ENCODE results near the gene CDX1. TPM values are rescaled to one million over a fixed set of nuclear protein-coding genes. Genes with fewer than 3 reads are reported as not detected.

The CDX1 gene
- total and polyA plus RNA-seq, 2 of the 8 experiments (the other 6 are each of a cell fraction or from before 2014, with no cell fraction given): not detected

GRCh38 chr5:150206779-150207115 lies 40.2 kb downstream of the CDX1 start:
- CTCF ChIA-PET (ENCODE audit: partially characterized antibody): interaction anchor here (0.6 to 23.7 kb wide), 12 partner anchors 7 to 1323 kb away, joined by 3 to 406 read pairs (median 4); partner anchors contain the start of genes CDX1, PDGFRB and SLC6A7
- Histone ChIP-seq H3K4me3 (ENCODE audit: extremely low read depth in 1 of 4, insufficient read depth in 2 of 4, low read depth in 3 of 4, low read length in 4 of 4) (no peak overlapping the region), H2BK15ac (ENCODE audit: low read length) (no peak overlapping the region), H3K14ac (ENCODE audit: insufficient read length) (no peak overlapping the region), H3K56ac (replicated peaks; ENCODE audit: insufficient read length, low read depth, low read length) (no peak overlapping the region), H3K23ac (ENCODE audit: insufficient read length) (no peak overlapping the region), H3K27me3 (replicated peaks in 1 of 4; ENCODE audit: control insufficient read depth in 3 of 4, extremely low read depth in 1 of 4, insufficient read depth in 3 of 4, low read length in 3 of 4) (peaks cover 0 to 3% (median 0%) of the 10 kb centered on the region in 4 experiments; a peak in 2 of 7 replicates), H2AFZ (ENCODE audit: low read length) (no peak overlapping the region), H3K79me1 (ENCODE audit: low read depth, low read length) (no peaks in the 10 kb centered on the region), H2AK5ac (ENCODE audit: low read depth, low read length) (no peak overlapping the region), H3K4ac (replicated peaks; ENCODE audit: insufficient read length, low read depth, low read length) (no peak overlapping the region), H4K8ac (ENCODE audit: extremely low read depth, insufficient read depth, low read length) (no peak overlapping the region; the same call in 1 of the 2 replicates), H2BK5ac (ENCODE audit: low read depth, low read length) (no peak overlapping the region; the same call in 1 of the 2 replicates), H3K27ac (ENCODE audit: low read depth, low read length) (no peak overlapping the region), H3K9ac (replicated peaks in 1 of 4; ENCODE audit: extremely low read depth in 1 of 4, low read depth in 3 of 4, low read length in 3 of 4) (no peak overlapping the region; a peak in 1 of 7 replicates), H3K79me2 (ENCODE audit: control insufficient read depth in 1 of 2, insufficient read depth in 2 of 2, low read length in 2 of 2) (no peaks in the 10 kb centered on the region), H3K18ac (ENCODE audit: extremely low read depth, low read length) (peak overlapping the region; percentile 4; the same call in 1 of the 2 replicates), H3K4me2 (ENCODE audit: insufficient read depth in 1 of 2, low read depth in 2 of 2, low read length in 2 of 2) (no peak overlapping the region), H3K4me1 (replicated peaks in 1 of 4; ENCODE audit: control insufficient read depth in 3 of 4, insufficient read depth in 4 of 4, low read length in 3 of 4) (peaks cover 6 to 38% (median 24%) of the 10 kb centered on the region in 4 experiments), H3K36me3 (ENCODE audit: control insufficient read depth in 2 of 4, insufficient read depth in 4 of 4, low read length in 3 of 4) (no peaks in the 10 kb centered on the region), H4K20me1 (replicated peaks in 1 of 2; ENCODE audit: control insufficient read depth in 1 of 2, insufficient read depth in 2 of 2, low read length in 2 of 2) (no peaks in the 10 kb centered on the region), H2BK12ac (ENCODE audit: low read depth, low read length) (no peak overlapping the region), H2BK20ac (ENCODE audit: low read length) (no peak overlapping the region), H2BK120ac (replicated peaks; ENCODE audit: low read depth, low read length) (no peak overlapping the region), H4K91ac (replicated peaks; ENCODE audit: insufficient read length, low read length) (no peak overlapping the region), H3K23me2 (ENCODE audit: low read depth, low read length) (no peaks in the 10 kb centered on the region), H4K5ac (ENCODE audit: insufficient read length, low read depth, low read length) (no peak overlapping the region), H3K9me3 (ENCODE audit: insufficient read depth in 2 of 2, low read depth in 1 of 2, low read length in 1 of 2) (no peaks in the 10 kb centered on the region)
- TF ChIP-seq BCL11A (IDR thresholded peaks at IDR 0.05; ENCODE audit: low read depth in 2 of 2, low read length in 2 of 2) (no peak), SIX5 (IDR thresholded peaks at IDR 0.05; ENCODE audit: low read depth, low read length) (no peak), SP2 (IDR thresholded peaks at IDR 0.05; ENCODE audit: low read length) (no peak), MAX (IDR thresholded peaks at IDR 0.05) (no peak), USF2 (IDR thresholded peaks at IDR 0.05; ENCODE audit: low read length) (no peak), ATF2 (IDR thresholded peaks at IDR 0.05; ENCODE audit: low read length) (no peak), POLR2AphosphoS5 (IDR thresholded peaks at IDR 0.05; ENCODE audit: low read depth, low read length) (no peak), RNF2 (IDR thresholded peaks at IDR 0.05; ENCODE audit: borderline replicate concordance, low read depth, low read length, missing control alignments, poor library complexity, severe bottlenecking) (no peak), KDM5A (IDR thresholded peaks at IDR 0.05; ENCODE audit: low read length) (no peak), EGR1 (IDR thresholded peaks at IDR 0.05; ENCODE audit: borderline replicate concordance, low read depth, low read length) (no peak)
- WGBS, 2 experiments (ENCODE audit: extremely low coverage in 1 of 2, insufficient coverage in 1 of 2, insufficient read length in 1 of 2, insufficient replicate concordance in 2 of 2, low coverage in 1 of 2, low lambda C conversion rate in 2 of 2, missing lambda C conversion rate in 1 of 2): 81% methylated on average over 6 of the region's 6 CpGs; no CpG with 5 or more reads in 1 of the 2 experiments
- FAIRE-seq (no peak), DNase-seq (ENCODE audit: low read depth in 1 of 2, low spot score in 2 of 2) (no peak)
- POLR2A ChIA-PET (ENCODE audit: partially characterized antibody): interaction anchor here (1.1 to 1.9 kb wide), 3 partner anchors 14 to 29 kb away, joined by 3 to 5 read pairs (median 4); no protein-coding TSS in a partner anchor

Data from H1 (cell line).